HG03095 (cell line): ENCODE data around the gene KIF26A.
"Not testable (repeated sequence)": the region's sequence is repeated elsewhere in the genome, so short reads cannot be mapped to it uniquely, and the experiment has no call there.

ENCODE experiments used
- ATAC-seq: cut with Tn5 transposase; IDR thresholded peaks from one replicate; pipeline ENCODE4 v1.9.1; 2021; ENCODE audit warnings: moderate library complexity; ENCODE audit not compliant: unreplicated experiment

KIF26A gene

GRCh38 chr14:104219731-104220214 is 81.4 kb downstream of the KIF26A start:
- ATAC-seq = no peak

GRCh38 chr14:104220215-104221070 is 82.1 kb downstream of the KIF26A start:
- no peak for ATAC-seq

GRCh38 chr14:104221071-104221625 is 82.8 kb downstream of the KIF26A start:
- ATAC-seq = no peak

- no peak for ATAC-seq
Observed at GRCh38 chr14:104221636-104222369, 83.4 kb downstream of the KIF26A start.

- no peak for ATAC-seq
Observed at GRCh38 chr14:104222396-104223036, 84.1 kb downstream of the KIF26A start.

- ATAC-seq = no peak
Observed at GRCh38 chr14:104223101-104224041, 85.0 kb downstream of the KIF26A start.

GRCh38 chr14:104224131-104224505 is 85.7 kb downstream of the KIF26A start:
- no peak for ATAC-seq

- no peak for ATAC-seq
Observed at GRCh38 chr14:104224506-104225277, 86.3 kb downstream of the KIF26A start.

GRCh38 chr14:104225278-104226190 is 87.1 kb downstream of the KIF26A start:
- not testable (repeated sequence) for ATAC-seq

GRCh38 chr14:104226421-104227383 is 88.3 kb downstream of the KIF26A start:
- no peak for ATAC-seq

GRCh38 chr14:104227806-104228205 is 89.4 kb downstream of the KIF26A start:
- no peak for ATAC-seq

- ATAC-seq = no peak
Observed at GRCh38 chr14:104228221-104228620, 89.8 kb downstream of the KIF26A start.

GRCh38 chr14:104228716-104229533 is 90.5 kb downstream of the KIF26A start:
- no peak for ATAC-seq

- no peak for ATAC-seq
Observed at GRCh38 chr14:104229534-104230055, 91.2 kb downstream of the KIF26A start.

- ATAC-seq = no peak
Observed at GRCh38 chr14:104230119-104230815, 91.9 kb downstream of the KIF26A start.
